Adrenal gland (tissue), 5 donors: ENCODE data around the gene TSPEAR.

Experiments used
- POLR2A ChIP-seq, 2 donors: fragments of 450-650 bp; IDR thresholded peaks; one replicate each; pipeline ENCODE4 v1.6.1; 2017; ENCODE audit warnings: antibody characterized with exemption in 2 of 2, mild to moderate bottlenecking in 2 of 2, moderate library complexity in 1 of 2
- TF ChIP-seq, protein P1 (sequence below), 6 experiments: fragments of 450-650 bp in 4 of 6; fragments of 200-600 bp in 2 of 6; sonication (generic) in 1 of 6; IDR thresholded peaks; 1 replicate in 5 of 6; 2 replicates in 1 of 6; pipeline versions ENCODE4 v1.5.1 to v1.8.0; 2016 to 2021; ENCODE audit warnings: antibody characterized with exemption in 6 of 6, mild to moderate bottlenecking in 2 of 6, moderate library complexity in 1 of 6
- donor health status: DM: no; HTN: no; CAD: no.

DNA sequence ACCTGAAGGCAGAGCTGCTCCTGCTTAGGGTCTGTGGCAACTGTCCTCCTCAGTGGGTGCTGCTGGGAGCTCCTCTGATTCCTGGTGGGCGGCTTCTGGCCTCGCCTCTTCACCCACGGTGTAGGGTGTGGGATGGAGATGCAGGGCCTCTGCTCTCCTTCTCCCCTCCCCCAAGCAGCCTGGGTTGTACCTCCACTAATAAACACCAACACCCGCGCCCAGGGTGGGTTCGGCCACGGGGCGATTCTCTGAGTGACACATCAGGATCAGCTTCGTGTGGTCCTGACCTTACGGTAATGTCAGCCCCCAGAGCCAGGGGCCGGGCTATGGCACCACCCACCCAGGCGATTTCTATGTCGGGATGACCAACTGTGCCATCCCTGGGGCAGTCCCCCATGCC, 195.0 kb downstream of the TSPEAR start:
- TF ChIP-seq, protein P1, sequence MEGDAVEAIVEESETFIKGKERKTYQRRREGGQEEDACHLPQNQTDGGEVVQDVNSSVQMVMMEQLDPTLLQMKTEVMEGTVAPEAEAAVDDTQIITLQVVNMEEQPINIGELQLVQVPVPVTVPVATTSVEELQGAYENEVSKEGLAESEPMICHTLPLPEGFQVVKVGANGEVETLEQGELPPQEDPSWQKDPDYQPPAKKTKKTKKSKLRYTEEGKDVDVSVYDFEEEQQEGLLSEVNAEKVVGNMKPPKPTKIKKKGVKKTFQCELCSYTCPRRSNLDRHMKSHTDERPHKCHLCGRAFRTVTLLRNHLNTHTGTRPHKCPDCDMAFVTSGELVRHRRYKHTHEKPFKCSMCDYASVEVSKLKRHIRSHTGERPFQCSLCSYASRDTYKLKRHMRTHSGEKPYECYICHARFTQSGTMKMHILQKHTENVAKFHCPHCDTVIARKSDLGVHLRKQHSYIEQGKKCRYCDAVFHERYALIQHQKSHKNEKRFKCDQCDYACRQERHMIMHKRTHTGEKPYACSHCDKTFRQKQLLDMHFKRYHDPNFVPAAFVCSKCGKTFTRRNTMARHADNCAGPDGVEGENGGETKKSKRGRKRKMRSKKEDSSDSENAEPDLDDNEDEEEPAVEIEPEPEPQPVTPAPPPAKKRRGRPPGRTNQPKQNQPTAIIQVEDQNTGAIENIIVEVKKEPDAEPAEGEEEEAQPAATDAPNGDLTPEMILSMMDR (IDR thresholded peaks at IDR 0.05): no peak
- TF ChIP-seq POLR2A (IDR thresholded peaks at IDR 0.05): no peak
